ENCODE data around the gene KDF1. TPM values are rescaled to one million over a fixed set of nuclear protein-coding genes. Genes with fewer than 3 reads are reported as not detected.

KDF1 gene
- total and polyA plus RNA-seq, 2 donors (not counting 3 experiments of a cell fraction or from before 2014, with no cell fraction given): not detected

- no peak overlapping the region for H3K27ac ChIP-seq (ENCODE audit: insufficient read depth, low read depth, low read length)
- intact Hi-C loops (cut with micrococcal nuclease): no loop called here
- TF ChIP-seq POLR2AphosphoS5 (IDR thresholded peaks at IDR 0.05; ENCODE audit: insufficient read depth, low read depth, low read length) (no peak), POLR2A (IDR thresholded peaks at IDR 0.05; ENCODE audit: low read depth, low read length) (no peak), CTCF (IDR thresholded peaks at IDR 0.05; ENCODE audit: extremely low read depth in 1 of 2, insufficient read depth in 1 of 2, low read depth in 1 of 2, low read length in 2 of 2) (no peak), EZH2 (IDR thresholded peaks at IDR 0.05; ENCODE audit: borderline replicate concordance, low read depth, low read length, severe bottlenecking) (no peak), GATA2 (IDR thresholded peaks at IDR 0.05; ENCODE audit: insufficient read depth, insufficient read length, low read depth, low read length) (no peak), FOS (IDR thresholded peaks at IDR 0.05; ENCODE audit: borderline replicate concordance, insufficient read depth, low read length) (no peak), MAX (IDR thresholded peaks at IDR 0.05; ENCODE audit: insufficient read depth, insufficient read length) (no peak), MYC (IDR thresholded peaks at IDR 0.05; ENCODE audit: low read depth, low read length) (no peak), JUN (IDR thresholded peaks at IDR 0.05; ENCODE audit: borderline replicate concordance, insufficient read depth, insufficient read length, low read depth) (no peak)
- H3K9me1 ChIP-seq (replicated peaks; ENCODE audit: control insufficient read depth, extremely low read depth, insufficient read depth, low read length): no peaks in the 10 kb centered on the region
- H3K4me1 ChIP-seq (ENCODE audit: control insufficient read depth, extremely low read depth, insufficient read depth, low read length): no peaks in the 10 kb centered on the region
- FAIRE-seq (no peak), DNase-seq (ENCODE audit: low read depth, low spot score) (no peak)
- dilution Hi-C loops (cut with MboI; ENCODE audit: extremely low pct_ligation_motif_present, low sequenced_read_pairs): no loop called here
- H3K36me3 ChIP-seq (ENCODE audit: control insufficient read depth in 2 of 2, extremely low read depth in 1 of 2, insufficient read depth in 2 of 2, low read length in 2 of 2): peaks cover 14 to 42% of the 10 kb centered on the region in 2 experiments
- no peak overlapping the region for H3K4me3 ChIP-seq (replicated peaks in 1 of 3; ENCODE audit: insufficient read depth in 1 of 3, low read depth in 1 of 3, low read length in 3 of 3)
- ChIA-PET CTCF (no interaction called here), POLR2A (no interaction called here)
- no peaks in the 10 kb centered on the region for H3K9me3 ChIP-seq (replicated peaks; ENCODE audit: control insufficient read depth, insufficient read depth, low read length)
- H2AFZ ChIP-seq (ENCODE audit: low read depth, low read length): no peak overlapping the region
- no peaks in the 10 kb centered on the region for H4K20me1 ChIP-seq (replicated peaks; ENCODE audit: control insufficient read depth, extremely low read depth, insufficient read depth, low read length)
- no peak overlapping the region for H3K4me2 ChIP-seq (ENCODE audit: insufficient read depth, low read length)
- H3K79me2 ChIP-seq (ENCODE audit: control insufficient read depth, insufficient read depth, low read length): peaks cover 33% of the 10 kb centered on the region
- no peak overlapping the region for H3K9ac ChIP-seq (replicated peaks; ENCODE audit: extremely low read depth, insufficient read depth, low read length)
- no peaks in the 10 kb centered on the region for H3K27me3 ChIP-seq (ENCODE audit: control insufficient read depth in 2 of 2, insufficient read depth in 2 of 2, low read length in 2 of 2)
- no TSS peak for BruUV-seq (replicated peaks)
Observed at GRCh38 chr1:26941311-26941710, 19.0 kb downstream of the KDF1 start.

All from endothelial cell of umbilical vein (primary cell).